ENCODE data around the gene COL18A1. TPM values are rescaled to one million over a fixed set of nuclear protein-coding genes. Genes with fewer than 3 reads are reported as not detected.

The COL18A1 gene
- total and polyA plus RNA-seq, 9 of the 15 experiments (the other 6 are each of a cell fraction or from before 2014, with no cell fraction given), result 0.14 to 16.4 (median 2.0) TPM

DNA sequence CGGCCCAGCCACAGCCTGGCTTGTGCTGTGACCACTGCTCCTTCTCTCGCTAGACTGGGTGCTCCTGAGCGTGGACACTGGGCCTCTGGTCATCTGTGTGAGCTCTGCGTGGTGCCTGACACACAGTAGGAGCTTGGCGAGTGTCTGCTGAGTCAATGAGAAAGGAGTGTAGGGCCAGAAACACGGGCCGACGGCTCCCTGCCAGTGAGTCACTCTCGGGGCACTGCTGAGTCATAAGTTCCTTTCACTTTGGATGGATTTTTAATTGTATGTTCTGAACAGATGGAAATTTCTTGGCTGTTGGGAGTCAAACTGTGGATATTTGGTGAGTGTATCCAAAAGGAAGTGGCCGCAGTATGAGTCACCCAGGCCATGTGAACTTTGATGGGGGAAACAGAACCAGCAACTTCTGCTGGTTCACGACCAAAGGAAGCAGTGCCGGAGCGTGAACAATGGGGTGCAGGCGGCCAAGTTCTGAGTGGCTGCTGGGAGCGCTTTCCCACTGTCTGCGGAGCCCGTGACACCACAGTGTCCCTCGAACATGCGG, 41.0 kb upstream of the COL18A1 start (continued):
- TF ChIP-seq MNT (conservative IDR thresholded peaks at IDR 0.05) (no peak; a peak in 1 of 4 replicates), ZNF785 (CRISPR knock-in tag; IDR thresholded peaks at IDR 0.05) (no peak), HDAC3 (IDR thresholded peaks at IDR 0.05; ENCODE audit: borderline replicate concordance, partially characterized antibody) (no peak), CREM (IDR thresholded peaks at IDR 0.05; ENCODE audit: low read depth) (0 out of 2 replicates have a peak, but pooled peaks have one; percentile 5), ZNF431 (CRISPR knock-in tag; IDR thresholded peaks at IDR 0.05) (no peak), LCOR (CRISPR knock-in tag; IDR thresholded peaks at IDR 0.05) (no peak; the same call in 1 of the 2 replicates), ZNF134 (CRISPR knock-in tag; conservative IDR thresholded peaks at IDR 0.05) (no peak), ZNF165 (CRISPR knock-in tag; IDR thresholded peaks at IDR 0.05; ENCODE audit: borderline replicate concordance) (no peak), KDM5B (IDR thresholded peaks at IDR 0.05; ENCODE audit: insufficient replicate concordance, low read depth, low read length) (no peak), ZC3H11A (IDR thresholded peaks at IDR 0.05; ENCODE audit: low read depth, low read length) (no peak), ZNF12 (CRISPR knock-in tag; IDR thresholded peaks at IDR 0.05) (no peak), HDAC1 (IDR thresholded peaks at IDR 0.05) (peak in 1 of 2 experiments; percentile 27; a peak in 1 of 4 replicates), ZZZ3 (IDR thresholded peaks at IDR 0.05) (no peak), PHF21A (IDR thresholded peaks at IDR 0.05; ENCODE audit: borderline replicate concordance, low read depth) (no peak), HNRNPK (IDR thresholded peaks at IDR 0.05; ENCODE audit: low read depth, low read length, poor library complexity, severe bottlenecking) (no peak), TEAD2 (tag; IDR thresholded peaks at IDR 0.05) (no peak), CSDE1 (IDR thresholded peaks at IDR 0.05) (no peak), RBM39 (optimal IDR thresholded peaks at IDR 0.05; ENCODE audit: low read depth, low read length) (no peak), TBP (optimal IDR thresholded peaks at IDR 0.05; ENCODE audit: low read depth, low read length) (no peak), CCAR2 (IDR thresholded peaks at IDR 0.05; ENCODE audit: low read depth, low read length) (no peak), XRCC4 (IDR thresholded peaks at IDR 0.05; ENCODE audit: extremely low read depth, insufficient read depth, insufficient read length) (no peak)
- TF ChIP-seq, protein P1, sequence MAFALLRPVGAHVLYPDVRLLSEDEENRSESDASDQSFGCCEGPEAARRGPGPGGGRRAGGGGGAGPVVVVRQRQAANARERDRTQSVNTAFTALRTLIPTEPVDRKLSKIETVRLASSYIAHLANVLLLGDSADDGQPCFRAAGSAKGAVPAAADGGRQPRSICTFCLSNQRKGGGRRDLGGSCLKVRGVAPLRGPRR (CRISPR knock-in tag; IDR thresholded peaks at IDR 0.05), result no peak
- TF ChIP-seq, protein P2, sequence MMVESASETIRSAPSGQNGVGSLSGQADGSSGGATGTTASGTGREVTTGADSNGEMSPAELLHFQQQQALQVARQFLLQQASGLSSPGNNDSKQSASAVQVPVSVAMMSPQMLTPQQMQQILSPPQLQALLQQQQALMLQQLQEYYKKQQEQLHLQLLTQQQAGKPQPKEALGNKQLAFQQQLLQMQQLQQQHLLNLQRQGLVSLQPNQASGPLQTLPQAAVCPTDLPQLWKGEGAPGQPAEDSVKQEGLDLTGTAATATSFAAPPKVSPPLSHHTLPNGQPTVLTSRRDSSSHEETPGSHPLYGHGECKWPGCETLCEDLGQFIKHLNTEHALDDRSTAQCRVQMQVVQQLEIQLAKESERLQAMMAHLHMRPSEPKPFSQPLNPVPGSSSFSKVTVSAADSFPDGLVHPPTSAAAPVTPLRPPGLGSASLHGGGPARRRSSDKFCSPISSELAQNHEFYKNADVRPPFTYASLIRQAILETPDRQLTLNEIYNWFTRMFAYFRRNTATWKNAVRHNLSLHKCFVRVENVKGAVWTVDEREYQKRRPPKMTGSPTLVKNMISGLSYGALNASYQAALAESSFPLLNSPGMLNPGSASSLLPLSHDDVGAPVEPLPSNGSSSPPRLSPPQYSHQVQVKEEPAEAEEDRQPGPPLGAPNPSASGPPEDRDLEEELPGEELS (CRISPR knock-in tag; IDR thresholded peaks at IDR 0.05; ENCODE audit: borderline replicate concordance), result no peak
- TF ChIP-seq, protein P3, sequence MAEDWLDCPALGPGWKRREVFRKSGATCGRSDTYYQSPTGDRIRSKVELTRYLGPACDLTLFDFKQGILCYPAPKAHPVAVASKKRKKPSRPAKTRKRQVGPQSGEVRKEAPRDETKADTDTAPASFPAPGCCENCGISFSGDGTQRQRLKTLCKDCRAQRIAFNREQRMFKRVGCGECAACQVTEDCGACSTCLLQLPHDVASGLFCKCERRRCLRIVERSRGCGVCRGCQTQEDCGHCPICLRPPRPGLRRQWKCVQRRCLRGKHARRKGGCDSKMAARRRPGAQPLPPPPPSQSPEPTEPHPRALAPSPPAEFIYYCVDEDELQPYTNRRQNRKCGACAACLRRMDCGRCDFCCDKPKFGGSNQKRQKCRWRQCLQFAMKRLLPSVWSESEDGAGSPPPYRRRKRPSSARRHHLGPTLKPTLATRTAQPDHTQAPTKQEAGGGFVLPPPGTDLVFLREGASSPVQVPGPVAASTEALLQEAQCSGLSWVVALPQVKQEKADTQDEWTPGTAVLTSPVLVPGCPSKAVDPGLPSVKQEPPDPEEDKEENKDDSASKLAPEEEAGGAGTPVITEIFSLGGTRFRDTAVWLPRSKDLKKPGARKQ (CRISPR knock-in tag; IDR thresholded peaks at IDR 0.05), result no peak
